GM18520 (cell line): ENCODE measurements around the gene PLK5.
"Not testable (repeated sequence)": the region's sequence is repeated elsewhere in the genome, so short reads cannot be mapped to it uniquely, and the experiment has no call there.

Experiments
- ATAC-seq: cut with Tn5 transposase; IDR thresholded peaks from one replicate; pipeline ENCODE4 v1.9.1; 2021; ENCODE audit not compliant: unreplicated experiment

The PLK5 gene

GRCh38 chr19:1523412-1524286 lies at the start of gene PLK5:
TSS of gene PLK5 (plus strand) at chr19:1524077. CDS start at chr19:1526997, 2,920 bp downstream.
- ATAC-seq, result no peak

GRCh38 chr19:1474765-1475351 lies 49.0 kb upstream of the PLK5 start:
- ATAC-seq, result no peak

GRCh38 chr19:1475751-1476437 lies 48.0 kb upstream of the PLK5 start:
- ATAC-seq, result no peak

- not testable (repeated sequence) for ATAC-seq
Measured at GRCh38 chr19:1477056-1477455, 46.8 kb upstream of the PLK5 start.

GRCh38 chr19:1478934-1479707 lies 44.8 kb upstream of the PLK5 start, which contains the start of gene C19orf25:
TSS of gene C19orf25 (minus strand) at chr19:1479215. CDS start at chr19:1478903, 312 bp downstream.
- ATAC-seq, result peak; percentile 72

GRCh38 chr19:1481224-1481892 lies 42.5 kb upstream of the PLK5 start:
- no peak for ATAC-seq

- no peak for ATAC-seq
Measured at GRCh38 chr19:1481893-1482360, 42.0 kb upstream of the PLK5 start.

- no peak for ATAC-seq
Measured at GRCh38 chr19:1482361-1483130, 41.3 kb upstream of the PLK5 start.

GRCh38 chr19:1483131-1483978 lies 40.5 kb upstream of the PLK5 start:
- ATAC-seq, result no peak

GRCh38 chr19:1483979-1484428 lies 39.9 kb upstream of the PLK5 start:
- ATAC-seq, result no peak

GRCh38 chr19:1486720-1487575 lies 36.9 kb upstream of the PLK5 start:
- ATAC-seq, result no peak

GRCh38 chr19:1487576-1488281 lies 36.1 kb upstream of the PLK5 start:
- no peak for ATAC-seq

GRCh38 chr19:1488282-1488601 lies 35.6 kb upstream of the PLK5 start:
- no peak for ATAC-seq

GRCh38 chr19:1489463-1490310 lies 34.2 kb upstream of the PLK5 start:
- ATAC-seq, result no peak

GRCh38 chr19:1490311-1491113 lies 33.4 kb upstream of the PLK5 start, which contains the start of gene PCSK4:
TSS of gene PCSK4 (minus strand) at chr19:1490350. CDS start at chr19:1490346, 4 bp downstream.
- ATAC-seq, result peak; percentile 93
